Activated T-helper 1 cell treated with Interleukin-2 at 50 U/mL for 16 hours (primary cell): ENCODE results near the gene BLVRA.
"Not testable (repeated sequence)": the region's sequence is repeated elsewhere in the genome, so short reads cannot be mapped to it uniquely, and the experiment has no call there.

Experiments used
- DNase-seq: peaks from one replicate; pipeline ENCODE4 v3.0.0-alpha.2; 2020; ENCODE audit warnings: low read depth

BLVRA gene

DNA sequence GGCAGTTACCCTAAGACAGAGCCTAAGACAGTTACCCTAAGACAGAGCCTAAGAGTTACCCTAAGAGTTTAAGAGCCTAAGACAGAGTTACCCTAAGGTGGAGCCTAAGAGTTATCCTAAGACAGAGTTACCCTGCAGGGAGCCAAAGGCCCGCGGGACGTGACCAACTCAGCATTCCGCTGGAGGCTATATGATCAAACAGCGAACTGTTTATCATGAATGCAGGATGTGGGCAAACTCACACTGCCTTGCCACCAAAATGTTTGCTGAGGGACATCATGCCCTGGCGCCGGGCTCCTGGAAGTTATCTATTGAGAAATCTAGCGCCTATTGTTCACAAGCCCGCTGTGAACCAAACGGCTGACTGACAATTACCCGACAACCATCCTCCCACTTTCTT lies 49.9 kb downstream of the BLVRA start:
- no peak for DNase-seq

DNA sequence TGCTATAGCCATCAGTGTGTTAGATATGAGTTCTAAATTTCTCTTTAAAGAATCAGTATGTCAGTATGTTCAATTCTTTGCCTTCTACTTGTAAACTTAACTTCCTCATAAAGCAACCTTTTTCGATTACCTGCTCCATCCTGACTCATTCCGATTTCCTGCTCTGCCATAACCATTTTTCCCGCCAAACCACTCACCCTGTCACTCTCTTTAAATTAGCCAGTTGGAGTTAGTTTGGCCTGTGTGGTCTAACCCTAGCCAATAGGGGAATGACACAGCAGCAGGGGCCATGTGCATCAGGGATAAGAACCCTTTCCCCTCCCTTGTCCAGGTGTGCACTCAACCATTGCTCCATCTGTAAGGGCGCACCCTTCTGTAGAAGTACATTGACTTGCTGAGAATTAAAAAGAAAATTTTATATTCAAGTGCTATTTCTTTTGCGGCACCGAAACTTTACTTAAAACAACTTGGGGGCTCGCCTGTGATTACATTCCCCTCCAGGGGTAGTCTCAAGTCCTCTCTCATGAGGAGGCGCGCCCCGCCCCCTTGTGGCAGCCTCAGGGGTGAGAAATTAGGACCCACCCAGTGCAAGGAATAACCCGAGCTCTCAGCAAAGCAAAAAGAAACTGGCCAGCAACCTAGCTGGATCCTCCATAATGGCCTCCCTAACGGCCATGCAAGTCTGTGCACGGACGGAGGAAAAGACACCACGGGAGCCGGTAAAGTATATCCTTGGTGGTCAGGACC lies 51.9 kb downstream of the BLVRA start:
- not testable (repeated sequence) for DNase-seq

DNA sequence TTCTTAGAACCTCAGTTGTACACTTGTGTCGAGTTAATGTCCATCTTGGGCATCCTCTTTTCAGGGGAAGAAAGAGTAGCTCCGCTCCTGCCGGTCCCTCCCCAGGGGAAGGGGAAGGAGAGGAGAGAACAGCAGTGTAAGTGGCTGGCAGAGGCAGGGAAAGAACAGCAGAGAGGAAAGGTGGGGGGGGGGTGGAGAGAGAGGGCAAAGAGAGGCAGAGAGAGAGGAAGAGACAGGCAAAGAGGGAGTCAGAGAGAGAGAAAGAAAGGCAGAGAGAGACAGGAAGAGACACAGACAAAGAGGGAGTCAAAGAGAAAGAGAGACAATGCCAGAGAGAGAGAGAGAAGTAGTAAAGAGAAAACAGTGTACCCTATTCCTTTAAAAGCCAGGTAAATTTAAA lies 56.9 kb downstream of the BLVRA start:
- no peak for DNase-seq

DNA sequence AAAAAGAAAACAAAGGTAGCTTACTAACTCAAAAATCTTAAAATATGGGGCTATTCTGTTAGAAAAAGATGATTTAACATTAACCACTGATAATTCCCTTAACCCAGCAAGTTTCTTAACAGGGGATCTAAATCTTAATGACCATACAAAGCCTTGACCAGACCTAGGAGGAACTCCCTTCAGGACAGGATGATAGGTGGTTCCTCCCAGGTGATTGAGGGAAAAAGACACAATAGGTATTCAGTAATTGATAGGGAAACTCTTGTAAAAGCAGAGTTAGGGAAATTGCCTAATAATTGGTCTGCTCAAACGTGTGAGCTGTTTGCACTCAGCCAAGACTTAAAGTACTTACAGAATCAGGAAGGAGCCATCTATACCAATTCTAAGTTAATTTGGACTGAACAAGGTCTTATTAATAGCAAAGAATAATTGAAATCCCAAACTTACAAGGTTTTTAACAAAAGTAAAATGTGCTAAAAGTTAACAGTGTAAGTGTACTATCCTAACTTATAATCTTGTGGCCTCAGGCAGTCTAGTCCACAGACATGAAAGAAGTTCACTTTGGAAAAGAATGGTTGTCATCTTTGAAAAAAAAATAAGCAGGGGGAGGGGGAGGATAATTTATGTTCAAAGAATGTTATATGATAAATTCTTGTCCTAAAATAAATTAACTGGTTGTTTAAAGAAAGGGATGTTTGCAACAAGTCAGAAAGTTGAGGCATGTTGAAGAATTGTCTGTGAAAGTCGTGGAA lies 57.7 kb downstream of the BLVRA start:
- not testable (repeated sequence) for DNase-seq

DNA sequence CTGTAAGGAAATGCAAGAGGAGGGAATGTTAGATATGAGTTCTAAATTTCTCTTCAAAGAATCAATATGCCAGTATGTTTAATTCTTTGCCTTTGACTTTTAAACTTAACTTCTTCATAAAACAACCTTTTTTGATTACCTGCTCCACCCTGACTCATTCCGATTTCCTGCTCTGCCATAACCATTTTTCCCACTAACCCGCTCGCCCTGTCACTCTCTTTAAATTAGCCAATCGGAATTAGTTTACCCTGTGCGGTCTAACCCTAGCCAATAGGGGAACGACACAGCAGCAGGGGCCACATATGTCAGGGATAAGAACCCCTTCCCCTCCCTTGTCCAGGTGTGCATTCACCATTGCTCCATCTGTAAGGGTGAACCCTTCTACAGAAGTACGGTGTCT lies 64.9 kb downstream of the BLVRA start:
- DNase-seq: not testable (repeated sequence)

DNA sequence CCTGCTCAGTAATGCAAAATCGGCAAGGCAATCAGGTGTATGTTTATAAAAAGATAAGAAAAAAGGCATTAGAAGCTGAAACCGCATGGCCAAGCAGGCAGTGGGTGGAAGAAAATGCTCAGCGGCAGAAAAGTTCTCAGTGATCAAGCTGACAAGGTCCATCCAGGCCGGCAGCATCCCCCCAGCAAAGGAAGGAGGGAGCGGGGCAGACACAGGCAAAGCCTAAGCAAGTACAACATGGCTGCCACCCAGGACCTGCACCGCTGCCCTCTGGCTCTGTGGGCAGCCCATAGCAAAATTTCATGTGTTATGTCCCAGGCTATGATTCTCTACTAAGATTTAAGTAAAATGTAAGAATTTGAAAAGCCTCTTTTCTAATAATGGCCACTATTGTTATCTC lies 65.5 kb downstream of the BLVRA start:
- no peak for DNase-seq

DNA sequence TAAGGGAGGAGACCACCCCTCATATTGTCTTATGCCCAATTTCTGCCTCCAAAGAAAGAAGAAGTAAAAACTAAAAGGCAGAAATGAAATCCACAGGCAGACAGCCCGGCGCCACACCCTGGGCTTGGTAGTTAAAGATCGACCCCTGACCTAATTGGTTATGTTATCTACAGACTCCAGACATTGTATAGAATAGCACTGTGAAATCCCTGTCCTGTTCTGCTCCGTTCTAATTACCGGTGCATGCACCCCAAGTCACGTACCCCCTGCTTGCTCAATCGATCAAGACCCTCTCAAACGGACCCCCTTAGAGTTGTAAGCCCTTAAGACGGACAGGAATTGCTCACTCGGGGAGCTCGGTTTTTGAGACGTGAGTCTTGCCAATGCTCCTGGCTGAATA lies 66.0 kb downstream of the BLVRA start:
- not testable (repeated sequence) for DNase-seq

DNA sequence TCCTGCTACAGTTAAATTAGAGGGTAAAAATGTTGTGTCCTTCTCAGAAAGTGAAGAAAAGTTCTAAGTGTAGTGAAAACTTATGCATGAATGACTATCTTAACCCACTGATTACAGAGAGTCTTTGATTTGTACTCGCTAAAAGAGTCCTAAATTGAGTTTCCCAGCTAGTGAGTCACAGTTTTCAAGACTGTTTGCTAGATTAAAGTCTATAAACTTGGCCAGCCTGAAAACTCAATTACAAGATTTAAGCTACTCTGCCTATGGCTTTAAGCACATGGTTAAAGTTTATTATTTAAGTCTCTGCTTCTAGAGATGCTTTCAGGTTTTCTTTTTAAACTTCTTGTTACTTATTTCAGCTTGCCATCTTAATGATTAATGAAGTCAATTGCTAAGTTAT lies 66.5 kb downstream of the BLVRA start:
- no peak for DNase-seq

DNA sequence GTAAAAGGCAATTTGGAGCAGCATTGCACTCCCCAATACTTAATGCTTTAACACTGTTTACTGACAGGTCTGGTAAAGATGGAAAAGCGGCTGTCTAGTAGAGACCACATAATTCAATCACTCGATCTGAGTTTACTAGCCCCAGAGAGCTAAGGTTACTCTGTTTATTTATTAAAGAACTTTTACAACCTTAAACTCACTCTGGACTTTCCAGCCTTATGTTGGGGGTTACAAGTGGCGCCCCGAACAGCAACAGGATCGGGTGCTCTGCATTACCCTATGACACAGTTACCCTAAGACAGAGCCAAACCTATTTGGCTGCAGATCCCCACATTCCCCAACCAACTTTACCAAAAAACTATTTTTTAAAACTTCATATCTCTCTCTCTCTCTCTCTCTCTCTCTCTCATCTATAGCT lies 66.9 kb downstream of the BLVRA start:
- no peak for DNase-seq

DNA sequence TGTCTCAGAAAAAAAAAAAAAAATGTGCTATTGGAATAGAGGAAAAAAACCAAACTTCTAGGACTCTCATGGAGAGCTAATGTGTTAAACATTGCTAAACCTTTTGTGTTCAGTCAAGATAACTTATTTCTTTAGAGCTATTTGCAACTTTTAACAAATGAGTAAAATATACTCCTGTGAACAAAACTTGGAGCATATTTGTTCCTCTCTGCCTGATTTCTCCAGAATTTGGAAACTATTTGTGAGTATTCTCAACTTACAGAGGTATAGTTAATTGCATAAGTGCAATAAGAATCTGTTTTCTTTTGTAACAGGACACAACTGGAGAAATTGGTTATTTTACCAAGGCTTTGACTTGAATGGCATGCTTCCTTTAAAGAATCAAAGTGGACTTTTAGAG lies 72.4 kb downstream of the BLVRA start:
- not testable (repeated sequence) for DNase-seq

DNA sequence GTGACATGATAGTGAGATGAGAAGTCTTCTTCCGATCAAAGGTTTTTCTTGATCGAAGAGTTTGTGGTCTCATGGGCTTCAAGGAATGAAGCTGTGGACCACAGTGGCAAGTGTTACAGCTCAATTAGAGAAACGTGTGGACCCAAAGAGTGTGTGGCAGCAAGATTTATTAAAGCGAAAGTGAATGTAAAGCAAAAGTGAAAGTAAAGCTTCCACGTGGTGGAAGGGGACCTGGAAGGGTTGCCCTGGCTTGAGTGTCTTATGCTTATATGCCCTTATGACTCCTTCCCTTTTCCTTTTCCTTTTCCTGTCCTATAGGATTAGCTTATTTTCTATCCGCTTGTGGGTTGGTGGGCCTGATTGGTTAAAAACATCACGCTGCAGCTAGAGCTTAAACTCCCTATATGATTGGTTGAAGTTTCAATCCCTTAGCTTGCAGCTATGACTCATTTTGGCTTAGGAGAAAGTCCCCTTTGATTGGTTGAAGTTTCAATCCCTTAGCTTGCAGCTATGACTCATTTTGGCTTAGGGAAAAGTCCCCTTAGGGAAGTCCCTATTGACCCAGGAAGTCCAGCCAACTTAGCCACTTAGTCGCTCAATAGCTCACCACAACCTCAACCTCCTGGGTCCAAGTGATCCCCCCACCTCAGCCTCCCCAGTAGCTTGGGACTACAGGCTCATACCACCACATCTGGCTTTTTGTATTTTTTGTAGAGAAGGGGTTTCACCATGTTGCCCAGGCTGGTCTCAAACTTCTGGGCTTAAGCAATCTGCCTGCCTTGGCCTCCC lies 76.2 kb downstream of the BLVRA start:
- DNase-seq: no peak

DNA sequence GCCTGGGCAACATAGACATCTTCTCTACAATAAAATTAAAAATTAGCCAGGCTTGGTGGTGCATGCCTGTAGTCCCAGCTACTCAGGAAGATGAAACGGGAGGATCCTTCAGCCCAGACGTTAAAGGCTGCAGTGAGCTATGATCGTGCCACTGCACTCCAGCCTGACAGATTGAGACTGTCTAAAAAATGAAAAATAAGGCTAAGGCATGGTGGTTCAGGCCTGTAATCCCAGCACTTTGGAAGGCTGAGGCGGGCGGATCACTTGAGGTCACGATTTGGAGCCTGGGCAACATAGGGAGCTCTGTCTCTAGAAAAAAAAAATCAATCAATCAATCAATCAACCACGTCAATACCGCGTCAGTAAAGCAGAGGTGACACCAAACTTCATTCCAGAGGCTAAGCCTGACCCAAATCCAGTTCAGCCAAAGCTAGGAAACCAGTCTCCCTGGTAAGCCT lies 79.8 kb downstream of the BLVRA start:
- no peak for DNase-seq

DNA sequence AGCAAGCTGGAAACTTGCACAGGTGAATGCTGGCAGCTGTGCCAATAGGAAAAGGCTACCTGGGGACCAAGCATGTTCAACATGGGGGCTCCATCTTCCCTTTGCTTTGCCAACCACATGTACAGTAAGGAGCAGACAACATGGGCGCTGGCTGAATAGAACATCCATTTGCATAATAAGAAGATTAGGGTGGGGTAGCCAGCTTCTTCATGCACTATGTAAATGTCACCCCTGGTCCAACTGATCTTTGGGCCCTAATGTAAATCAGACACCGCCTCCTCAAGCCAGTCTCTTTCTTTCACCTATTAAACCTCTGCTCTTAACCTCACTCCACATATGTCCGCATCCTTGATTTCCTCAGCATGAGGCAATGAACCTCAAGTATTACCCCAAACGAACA lies 84.8 kb downstream of the BLVRA start:
- no peak for DNase-seq

DNA sequence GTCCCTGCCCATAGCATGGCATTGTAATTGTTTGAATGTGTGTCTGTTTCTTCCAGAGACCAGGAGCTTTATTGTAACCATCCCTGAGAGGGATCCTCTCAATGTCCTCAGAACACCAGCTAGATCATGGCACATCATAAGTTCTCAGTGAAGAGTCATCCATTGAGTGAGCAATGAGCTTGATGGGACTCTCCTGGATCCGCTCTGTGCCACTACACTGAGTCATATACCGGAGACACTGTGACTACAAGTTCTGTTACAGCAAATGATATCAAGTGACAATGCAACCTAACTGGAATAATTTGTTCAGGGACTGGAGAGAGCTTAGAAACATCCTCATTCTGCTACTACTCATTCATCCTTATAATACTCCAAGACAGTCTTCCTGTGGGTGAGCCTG lies 85.8 kb downstream of the BLVRA start:
- no peak for DNase-seq

DNA sequence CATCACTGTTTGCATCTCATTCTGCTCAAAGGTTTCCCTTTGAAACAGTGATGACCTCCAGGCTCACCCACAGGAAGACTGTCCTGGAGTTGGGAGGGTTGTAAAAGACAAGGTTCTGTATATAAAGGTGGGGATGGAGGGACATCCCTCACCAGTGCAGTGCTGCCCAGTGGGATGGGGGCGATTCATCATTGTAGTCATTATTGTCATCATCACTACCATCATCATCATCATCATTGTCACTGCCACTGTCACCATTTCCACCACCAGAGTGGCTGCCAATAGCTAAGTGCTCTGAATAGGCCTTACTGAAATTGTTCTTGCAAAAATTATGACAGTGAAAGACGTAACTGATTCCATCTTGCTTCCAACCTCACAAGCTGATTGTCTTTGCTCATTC lies 86.2 kb downstream of the BLVRA start:
- DNase-seq: no peak

DNA sequence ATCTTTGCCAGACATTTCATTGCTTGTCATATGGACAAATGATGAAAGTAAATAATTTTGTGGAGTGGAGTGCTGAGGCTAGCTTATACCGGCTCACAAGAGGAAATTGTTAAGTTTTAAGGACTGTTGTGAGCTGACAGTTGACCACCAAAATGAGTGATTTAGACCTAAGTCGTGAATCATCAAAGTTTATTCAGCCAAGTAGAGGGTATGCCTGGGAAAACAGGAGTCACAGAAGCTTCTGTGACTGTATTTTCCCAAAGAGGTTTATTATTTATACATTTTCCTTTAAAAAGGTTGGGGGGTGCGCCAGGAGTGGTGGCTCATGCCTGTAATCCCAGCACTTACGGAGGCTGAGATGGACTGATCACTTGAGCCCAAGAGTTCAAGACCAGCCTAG lies 89.0 kb downstream of the BLVRA start:
- DNase-seq: no peak

DNA sequence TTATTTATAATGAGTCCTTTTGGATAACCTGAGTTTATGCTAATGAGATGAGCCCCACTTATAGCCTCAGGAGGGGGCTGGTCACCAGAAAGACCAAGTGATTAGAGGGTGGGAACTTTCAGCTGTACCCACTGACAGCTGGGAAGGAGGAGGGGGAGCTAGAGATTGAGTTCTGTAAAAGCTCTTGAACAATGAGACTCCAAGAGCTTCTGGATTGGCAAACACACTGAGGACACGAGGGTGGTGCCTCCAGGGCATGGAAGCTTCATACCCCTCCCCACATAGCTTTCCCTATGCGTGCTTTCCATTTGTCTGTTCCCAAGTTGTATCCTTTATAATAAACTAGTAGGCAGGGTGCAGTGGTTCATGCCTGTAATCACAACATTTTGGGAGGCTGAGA lies 90.6 kb downstream of the BLVRA start:
- DNase-seq: no peak

DNA sequence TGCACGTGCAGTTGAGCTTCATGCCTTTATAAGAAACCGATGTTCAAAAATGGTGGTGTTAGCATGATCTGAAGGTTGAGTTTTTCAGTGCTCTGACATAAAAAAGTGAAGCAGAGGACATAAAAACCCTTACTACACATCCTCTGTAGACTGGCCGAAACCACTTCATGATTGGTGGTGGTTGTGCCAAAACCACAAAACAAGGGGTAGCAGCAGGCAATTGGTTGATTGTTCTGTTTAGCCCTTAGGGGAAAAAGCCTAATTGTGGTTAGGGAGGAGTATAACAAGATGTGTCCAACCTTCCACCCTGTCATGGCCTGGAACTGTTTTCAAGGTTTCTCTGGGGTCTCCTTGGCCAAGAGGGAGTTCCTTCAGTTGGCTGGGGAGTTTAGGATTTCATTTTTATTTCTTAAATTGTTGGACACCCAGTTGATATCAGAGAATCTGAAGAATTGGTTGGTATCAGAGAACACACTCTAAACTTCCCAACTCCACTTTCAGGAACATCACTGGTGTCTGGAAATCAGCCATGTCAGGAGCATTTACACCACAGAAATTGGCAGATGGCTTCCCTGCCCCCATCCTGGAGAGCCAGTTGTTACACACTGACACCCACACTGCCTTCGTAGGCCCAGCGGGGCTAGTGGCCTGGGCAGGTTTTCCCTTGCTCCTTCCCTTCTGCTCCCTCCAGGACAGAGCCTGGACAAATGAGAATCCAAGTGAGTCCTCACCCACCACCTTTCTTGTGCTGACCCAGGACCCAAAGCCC lies 92.1 kb downstream of the BLVRA start:
- no peak for DNase-seq

DNA sequence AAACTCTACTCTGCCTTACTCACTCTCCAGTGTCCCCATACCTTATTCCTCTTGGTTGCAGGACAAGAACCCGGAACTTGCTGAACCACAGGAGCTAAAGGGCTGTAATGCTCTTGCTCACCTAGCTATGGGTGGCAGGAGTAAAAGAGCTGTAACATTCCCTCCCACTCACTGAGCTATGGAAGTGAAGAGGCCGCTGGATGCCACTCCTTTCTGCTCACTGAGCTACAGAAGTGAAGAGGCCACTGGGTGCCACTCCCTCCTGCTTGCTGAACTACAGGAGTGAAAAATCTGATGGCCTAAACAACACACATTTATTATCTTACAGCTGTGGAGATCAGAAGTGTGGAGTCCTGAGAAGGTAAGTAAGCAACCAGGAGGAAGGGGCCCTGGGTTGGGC lies 93.3 kb downstream of the BLVRA start:
- no peak for DNase-seq

DNA sequence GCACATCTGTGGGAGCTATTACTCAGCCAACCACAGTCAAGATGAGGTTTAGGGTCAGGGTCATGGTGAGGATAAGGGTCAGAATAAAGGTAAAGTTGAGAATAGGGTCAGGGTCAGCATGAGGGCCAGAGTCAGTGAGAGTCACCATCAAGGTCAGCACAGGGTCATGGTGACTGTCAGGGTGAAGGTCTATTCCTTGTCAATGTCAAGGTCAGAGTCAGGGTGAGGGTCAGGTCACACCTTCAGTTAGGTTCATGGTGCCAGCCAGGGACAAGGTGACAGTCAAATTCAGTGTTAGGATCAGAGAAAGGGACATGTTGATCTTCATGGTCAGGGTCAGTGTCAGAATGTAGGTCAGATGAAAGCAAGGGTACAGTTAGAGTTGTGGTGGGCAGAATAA lies 96.7 kb downstream of the BLVRA start:
- no peak for DNase-seq

DNA sequence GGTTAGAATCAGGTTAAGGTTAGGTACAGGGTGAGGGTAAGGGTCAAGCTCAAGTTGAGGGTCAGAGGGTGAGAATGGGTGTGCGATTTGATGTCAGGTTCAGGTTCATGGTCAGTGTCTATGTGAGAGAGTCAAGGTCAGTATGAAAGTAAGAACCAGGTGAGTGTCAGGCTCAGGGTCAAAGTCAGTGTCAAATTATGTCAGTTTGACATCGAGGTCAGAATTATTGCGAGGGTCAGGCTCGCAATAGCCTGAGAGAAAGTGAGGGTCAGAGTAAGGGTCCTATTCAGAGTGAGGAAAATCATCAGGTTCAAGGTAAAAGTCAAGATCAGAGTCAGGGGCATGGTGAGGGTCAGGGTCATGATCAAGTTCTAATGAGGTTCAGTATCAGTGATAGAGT lies 97.8 kb downstream of the BLVRA start:
- DNase-seq: no peak
